Ectodermal cell (in vitro differentiated cells): ENCODE results near the gene FUT7. TPM values are rescaled to one million over a fixed set of nuclear protein-coding genes. Genes with fewer than 3 reads are reported as not detected.

Experiments
- H3K27ac ChIP-seq: 2 replicates; pipeline ENCODE4 v1.7.0; 2013; ENCODE audit warnings: mild to moderate bottlenecking, low read depth, low read length; ENCODE audit not compliant: insufficient read depth, poor library complexity, severe bottlenecking
- H3K27me3 ChIP-seq: 2 replicates; pipeline ENCODE4 v1.7.0; 2013; ENCODE audit warnings: mild to moderate bottlenecking, low read length; ENCODE audit not compliant: insufficient read depth, control insufficient read depth, poor library complexity, severe bottlenecking
- H3K36me3 ChIP-seq: one replicate; pipeline ENCODE4 v1.7.0; 2013; ENCODE audit warnings: low read length; ENCODE audit not compliant: control insufficient read depth, insufficient read depth
- H3K4me1 ChIP-seq: one replicate; pipeline ENCODE4 v1.7.0; 2013; ENCODE audit warnings: low read length; ENCODE audit not compliant: control insufficient read depth, insufficient read depth
- H3K4me3 ChIP-seq: 2 replicates; pipeline ENCODE4 v1.7.0; 2013; ENCODE audit warnings: low read depth, low read length, control low read depth; ENCODE audit not compliant: insufficient read depth
- H3K9me3 ChIP-seq: 2 replicates; pipeline ENCODE4 v1.7.0; 2013; ENCODE audit warnings: mild to moderate bottlenecking, low read length, moderate library complexity; ENCODE audit not compliant: control insufficient read depth
- WGBS, 2 experiments: methylation state at CpG; one replicate each; pipeline ENCODE4 v1.1.7; 2013; ENCODE audit warnings: missing lambda C conversion rate in 2 of 2; 5-methylcytosine and 5-hydroxymethylcytosine counted together
- polyA plus RNA-seq, 4 experiments: library from polyadenylated mRNA; stranded (reverse); fragments of 50-300 nt; gene quantifications; one replicate each; pipeline ENCODE4 v1.2.3, GENCODE V29; 2013

Gene FUT7
- polyA plus RNA-seq (2013, experiment 1 of 4) = not detected
- polyA plus RNA-seq (2013, experiment 2 of 4) = not detected
- not detected for polyA plus RNA-seq (2013, experiment 3 of 4)
- not detected for polyA plus RNA-seq (2013, experiment 4 of 4)

- H3K9me3 ChIP-seq = no peaks in the 10 kb centered on the region
- no peaks in the 10 kb centered on the region for H3K36me3 ChIP-seq
- no peak within 1 kb of the TSS for H3K4me3 ChIP-seq
- H3K4me1 ChIP-seq = peaks cover 11% of the 10 kb centered on the region
- H3K27me3 ChIP-seq = peaks cover 23% of the 10 kb centered on the region
- WGBS, 2 experiments = 83 to 85% methylated on average over 16 of the region's 16 CpGs
- no peak within 1 kb of the TSS for H3K27ac ChIP-seq
Measured at GRCh38 chr9:137031904-137032640, at the start of gene FUT7. Gene FUT7, minus strand, starts transcription at chr9:137032088. Its CDS starts 97 bp downstream, at chr9:137031991.

- no peaks in the 10 kb centered on the region for H3K36me3 ChIP-seq
- H3K27me3 ChIP-seq = peaks cover 75% of the 10 kb centered on the region
- no peaks in the 10 kb centered on the region for H3K9me3 ChIP-seq
- peaks cover 10% of the 10 kb centered on the region for H3K4me1 ChIP-seq
- no peak overlapping the region for H3K27ac ChIP-seq
- WGBS, 2 experiments = 89 to 92% methylated on average over 24 of the region's 24 CpGs
- H3K4me3 ChIP-seq = no peak overlapping the region
Measured at GRCh38 chr9:137080260-137081122, 48.6 kb upstream of the FUT7 start.

GRCh38 chr9:137079401-137079787, 47.5 kb upstream of the FUT7 start:
- 83 to 85% methylated on average over 13 of the region's 13 CpGs for WGBS, 2 experiments
- Histone ChIP-seq H3K4me1 (peaks cover 10% of the 10 kb centered on the region), H3K27me3 (peaks cover 72% of the 10 kb centered on the region), H3K36me3 (no peaks in the 10 kb centered on the region), H3K9me3 (no peaks in the 10 kb centered on the region), H3K4me3 (no peak overlapping the region), H3K27ac (no peak overlapping the region)

GRCh38 chr9:137078701-137079400, 47.0 kb upstream of the FUT7 start:
- Histone ChIP-seq H3K27me3 (peaks cover 71% of the 10 kb centered on the region), H3K9me3 (no peaks in the 10 kb centered on the region), H3K27ac (no peak overlapping the region), H3K4me3 (no peak overlapping the region), H3K36me3 (no peaks in the 10 kb centered on the region), H3K4me1 (peaks cover 10% of the 10 kb centered on the region)
- whole genome bisulfite sequencing, 2 experiments = 36 to 38% methylated on average over 51 of the region's 51 CpGs

GRCh38 chr9:137077758-137078693, 46.1 kb upstream of the FUT7 start:
- Histone ChIP-seq H3K36me3 (no peaks in the 10 kb centered on the region), H3K4me1 (peaks cover 10% of the 10 kb centered on the region), H3K9me3 (no peaks in the 10 kb centered on the region), H3K4me3 (peak overlapping the region; percentile 21), H3K27me3 (peaks cover 75% of the 10 kb centered on the region), H3K27ac (no peak overlapping the region)
- 10% methylated on average over 76 of the region's 76 CpGs for WGBS, 2 experiments

GRCh38 chr9:137077010-137077747, 45.3 kb upstream of the FUT7 start, which contains the start of gene UAP1L1:
Gene UAP1L1, plus strand, starts transcription at chr9:137077517. Its CDS starts 16 bp downstream, at chr9:137077533.
- Histone ChIP-seq H3K4me1 (peaks cover 10% of the 10 kb centered on the region), H3K9me3 (no peaks in the 10 kb centered on the region), H3K4me3 (peak within 1 kb of the TSS; percentile 21), H3K27ac (no peak within 1 kb of the TSS), H3K36me3 (no peaks in the 10 kb centered on the region), H3K27me3 (peaks cover 75% of the 10 kb centered on the region)
- 4% methylated on average over 87 of the region's 87 CpGs for WGBS, 2 experiments

GRCh38 chr9:137076636-137077009, 44.7 kb upstream of the FUT7 start:
- no peak overlapping the region for H3K27ac ChIP-seq
- H3K4me3 ChIP-seq = no peak overlapping the region
- peaks cover 10% of the 10 kb centered on the region for H3K4me1 ChIP-seq
- 74 to 76% methylated on average over 15 of the region's 15 CpGs for WGBS, 2 experiments
- no peaks in the 10 kb centered on the region for H3K9me3 ChIP-seq
- peaks cover 69% of the 10 kb centered on the region for H3K27me3 ChIP-seq
- no peaks in the 10 kb centered on the region for H3K36me3 ChIP-seq

GRCh38 chr9:137075275-137075775, 43.4 kb upstream of the FUT7 start:
- Histone ChIP-seq H3K36me3 (no peaks in the 10 kb centered on the region), H3K4me3 (no peak overlapping the region), H3K27ac (no peak overlapping the region), H3K9me3 (no peaks in the 10 kb centered on the region), H3K4me1 (peaks cover 14% of the 10 kb centered on the region), H3K27me3 (peaks cover 62% of the 10 kb centered on the region)
- 76 to 79% methylated on average over 12 of the region's 12 CpGs for WGBS, 2 experiments
